Measurements from ENCODE around the gene RPS6KB2. TPM values are rescaled to one million over a fixed set of nuclear protein-coding genes. Genes with fewer than 3 reads are reported as not detected.

Gene RPS6KB2
- total and polyA plus RNA-seq, 10 of the 15 experiments (the other 5 are each of a cell fraction or from before 2014, with no cell fraction given): 0.39 to 101 (median 58.4) TPM

DNA sequence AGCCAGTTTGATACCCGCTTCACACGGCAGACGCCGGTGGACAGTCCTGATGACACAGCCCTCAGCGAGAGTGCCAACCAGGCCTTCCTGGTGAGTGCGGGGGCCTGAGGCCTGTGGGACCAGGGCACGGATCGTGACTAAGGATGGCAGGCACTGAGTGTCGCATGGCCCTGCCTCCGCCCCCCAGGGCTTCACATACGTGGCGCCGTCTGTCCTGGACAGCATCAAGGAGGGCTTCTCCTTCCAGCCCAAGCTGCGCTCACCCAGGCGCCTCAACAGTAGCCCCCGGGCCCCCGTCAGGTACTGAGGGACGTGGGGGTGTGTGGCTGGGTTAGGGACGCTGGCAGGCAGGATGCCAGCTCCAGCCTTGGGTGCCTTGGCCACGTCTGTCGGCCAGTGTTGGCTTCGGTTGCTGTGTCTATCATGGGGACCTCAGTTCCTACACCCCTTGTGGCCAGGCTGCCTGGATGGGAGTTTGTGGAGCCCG lies 6.1 kb downstream of the RPS6KB2 start:
- ChIA-PET POLR2A (interaction anchor here (0.6 to 2.3 kb wide), 5 partner anchors 12 to 43 kb away, joined by 3 to 10 read pairs (median 5); partner anchors contain the start of genes PPP1CA, RAD9A and TMEM134), CTCF (interaction anchor here (0.8 to 1.0 kb wide), 2 partner anchors 26 to 32 kb away, joined by 3 to 4 read pairs; no protein-coding TSS in a partner anchor), RAD21 (ENCODE audit: unreplicated experiment) (interaction anchor here (7.2 kb wide), 1 partner anchor 32 kb away, joined by 112 read pairs; the partner anchor contains the start of genes PPP1CA and TBC1D10C), SMC1A (ENCODE audit: uncharacterized antibody, unreplicated experiment) (no interaction called here)
- Histone ChIP-seq H3K9me3 (replicated peaks; ENCODE audit: control insufficient read depth, insufficient read depth, low read length) (no peaks in the 10 kb centered on the region), H3K36me3 (ENCODE audit: control insufficient read depth in 2 of 2, insufficient read depth in 2 of 2, low read length in 1 of 2) (peaks cover 6 to 20% of the 10 kb centered on the region in 2 experiments; a peak in 3 of 4 replicates), H3K4me2 (ENCODE audit: control insufficient read depth, insufficient read depth) (peak overlapping the region; percentile 71), H3K79me2 (ENCODE audit: control insufficient read depth, insufficient read depth, low read length) (peaks cover 63% of the 10 kb centered on the region), H3K4me1 (ENCODE audit: control insufficient read depth, insufficient read depth, low read length) (peaks cover 32% of the 10 kb centered on the region), H3K9ac (ENCODE audit: control insufficient read depth, insufficient read depth, low read length) (peak overlapping the region; percentile 99), H3K27me3 (replicated peaks in 1 of 2; ENCODE audit: control insufficient read depth in 2 of 2, insufficient read depth in 2 of 2, low read length in 1 of 2) (no peaks in the 10 kb centered on the region), H2AFZ (ENCODE audit: control insufficient read depth, low read depth, low read length) (no peak overlapping the region), H3K4me3 (peak overlapping the region; percentile 90; the same call in 1 of the 2 replicates), H4K20me1 (ENCODE audit: control insufficient read depth, insufficient read depth) (no peaks in the 10 kb centered on the region), H3K27ac (ENCODE audit: control insufficient read depth, insufficient read depth) (peak overlapping the region; percentile 99)
- 26% methylated on average over 23 of the region's 23 CpGs for WGBS (ENCODE audit: insufficient coverage, insufficient replicate concordance, low lambda C conversion rate, missing lambda C conversion rate)
- DNase-seq (ENCODE audit: low read depth, low spot score) (no peak), ATAC-seq (no peak), FAIRE-seq (no peak)
- intact Hi-C loops (cut with micrococcal nuclease; ENCODE audit: unreplicated experiment): no loop called here
- in situ Hi-C loops (cut with MboI): no loop called here
- no TSS peak for BruUV-seq (replicated peaks)
- TF ChIP-seq, protein P1, sequence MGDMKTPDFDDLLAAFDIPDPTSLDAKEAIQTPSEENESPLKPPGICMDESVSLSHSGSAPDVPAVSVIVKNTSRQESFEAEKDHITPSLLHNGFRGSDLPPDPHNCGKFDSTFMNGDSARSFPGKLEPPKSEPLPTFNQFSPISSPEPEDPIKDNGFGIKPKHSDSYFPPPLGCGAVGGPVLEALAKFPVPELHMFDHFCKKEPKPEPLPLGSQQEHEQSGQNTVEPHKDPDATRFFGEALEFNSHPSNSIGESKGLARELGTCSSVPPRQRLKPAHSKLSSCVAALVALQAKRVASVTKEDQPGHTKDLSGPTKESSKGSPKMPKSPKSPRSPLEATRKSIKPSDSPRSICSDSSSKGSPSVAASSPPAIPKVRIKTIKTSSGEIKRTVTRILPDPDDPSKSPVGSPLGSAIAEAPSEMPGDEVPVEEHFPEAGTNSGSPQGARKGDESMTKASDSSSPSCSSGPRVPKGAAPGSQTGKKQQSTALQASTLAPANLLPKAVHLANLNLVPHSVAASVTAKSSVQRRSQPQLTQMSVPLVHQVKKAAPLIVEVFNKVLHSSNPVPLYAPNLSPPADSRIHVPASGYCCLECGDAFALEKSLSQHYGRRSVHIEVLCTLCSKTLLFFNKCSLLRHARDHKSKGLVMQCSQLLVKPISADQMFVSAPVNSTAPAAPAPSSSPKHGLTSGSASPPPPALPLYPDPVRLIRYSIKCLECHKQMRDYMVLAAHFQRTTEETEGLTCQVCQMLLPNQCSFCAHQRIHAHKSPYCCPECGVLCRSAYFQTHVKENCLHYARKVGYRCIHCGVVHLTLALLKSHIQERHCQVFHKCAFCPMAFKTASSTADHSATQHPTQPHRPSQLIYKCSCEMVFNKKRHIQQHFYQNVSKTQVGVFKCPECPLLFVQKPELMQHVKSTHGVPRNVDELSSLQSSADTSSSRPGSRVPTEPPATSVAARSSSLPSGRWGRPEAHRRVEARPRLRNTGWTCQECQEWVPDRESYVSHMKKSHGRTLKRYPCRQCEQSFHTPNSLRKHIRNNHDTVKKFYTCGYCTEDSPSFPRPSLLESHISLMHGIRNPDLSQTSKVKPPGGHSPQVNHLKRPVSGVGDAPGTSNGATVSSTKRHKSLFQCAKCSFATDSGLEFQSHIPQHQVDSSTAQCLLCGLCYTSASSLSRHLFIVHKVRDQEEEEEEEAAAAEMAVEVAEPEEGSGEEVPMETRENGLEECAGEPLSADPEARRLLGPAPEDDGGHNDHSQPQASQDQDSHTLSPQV (IDR thresholded peaks at IDR 0.05): no peak
- TF ChIP-seq POLR2AphosphoS5 (IDR thresholded peaks at IDR 0.05; ENCODE audit: low read length) (peak; percentile 65), RB1 (IDR thresholded peaks at IDR 0.05; ENCODE audit: borderline replicate concordance) (no peak), SMAD5 (IDR thresholded peaks at IDR 0.05; ENCODE audit: low read depth) (peak; percentile 62; the same call in 1 of the 2 replicates), POU2F2 (IDR thresholded peaks at IDR 0.05; ENCODE audit: borderline replicate concordance, low read depth, low read length) (peak; percentile 33; the same call in 2 of the 3 replicates), CHD2 (IDR thresholded peaks at IDR 0.05; ENCODE audit: borderline replicate concordance, low read depth, low read length) (no peak), POLR2A (IDR thresholded peaks at IDR 0.05; ENCODE audit: low read depth, low read length) (peak; percentile 64), CEBPB (IDR thresholded peaks at IDR 0.05; ENCODE audit: borderline replicate concordance in 1 of 2, low read depth in 2 of 2, low read length in 2 of 2) (no peak), MTA2 (IDR thresholded peaks at IDR 0.05; ENCODE audit: low read depth) (no peak), SUZ12 (IDR thresholded peaks at IDR 0.05; ENCODE audit: unreplicated experiment) (no peak), JUNB (IDR thresholded peaks at IDR 0.05) (no peak), SREBF2 (IDR thresholded peaks at IDR 0.05; ENCODE audit: low read length) (no peak), ZBED1 (IDR thresholded peaks at IDR 0.05; ENCODE audit: borderline replicate concordance) (peak; percentile 15; the same call in 1 of the 2 replicates), SRF (IDR thresholded peaks at IDR 0.05; ENCODE audit: low read depth in 2 of 2, low read length in 2 of 2) (no peak), PAX8 (IDR thresholded peaks at IDR 0.05) (no peak)
- TF ChIP-seq, protein P2, sequence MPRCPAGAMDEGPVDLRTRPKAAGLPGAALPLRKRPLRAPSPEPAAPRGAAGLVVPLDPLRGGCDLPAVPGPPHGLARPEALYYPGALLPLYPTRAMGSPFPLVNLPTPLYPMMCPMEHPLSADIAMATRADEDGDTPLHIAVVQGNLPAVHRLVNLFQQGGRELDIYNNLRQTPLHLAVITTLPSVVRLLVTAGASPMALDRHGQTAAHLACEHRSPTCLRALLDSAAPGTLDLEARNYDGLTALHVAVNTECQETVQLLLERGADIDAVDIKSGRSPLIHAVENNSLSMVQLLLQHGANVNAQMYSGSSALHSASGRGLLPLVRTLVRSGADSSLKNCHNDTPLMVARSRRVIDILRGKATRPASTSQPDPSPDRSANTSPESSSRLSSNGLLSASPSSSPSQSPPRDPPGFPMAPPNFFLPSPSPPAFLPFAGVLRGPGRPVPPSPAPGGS (IDR thresholded peaks at IDR 0.05; ENCODE audit: borderline replicate concordance, insufficient read depth, low read depth, low read length, poor library complexity, severe bottlenecking): peak; percentile 48
